NCI-H1092 (cell line): ENCODE results near the gene LTBP4.
"Not testable (repeated sequence)": the region's sequence is repeated elsewhere in the genome, so short reads cannot be mapped to it uniquely, and the experiment has no call there.

Experiments
- DNase-seq: peaks from one replicate; lab custom pipeline; 2025; lab: John Stamatoyannopoulos, UW

The LTBP4 gene

GRCh38 chr19:40611900-40612698 lies 10.9 kb downstream of the LTBP4 start:
- no peak for DNase-seq

GRCh38 chr19:40612831-40613689 lies 11.9 kb downstream of the LTBP4 start:
- DNase-seq, result no peak

GRCh38 chr19:40613690-40614621 lies 12.8 kb downstream of the LTBP4 start:
- peak; percentile 37 for DNase-seq

- DNase-seq, result no peak
Observed at GRCh38 chr19:40614622-40615411, 13.6 kb downstream of the LTBP4 start.

GRCh38 chr19:40616178-40616577 lies 15.0 kb downstream of the LTBP4 start:
- no peak for DNase-seq

- DNase-seq, result no peak
Observed at GRCh38 chr19:40616941-40617340, 15.8 kb downstream of the LTBP4 start.

- DNase-seq, result no peak
Observed at GRCh38 chr19:40617961-40618360, 16.8 kb downstream of the LTBP4 start.

- DNase-seq, result no peak
Observed at GRCh38 chr19:40619333-40620160, 18.4 kb downstream of the LTBP4 start.

GRCh38 chr19:40620161-40620485 lies 19.0 kb downstream of the LTBP4 start:
- DNase-seq, result no peak

GRCh38 chr19:40621283-40621682 lies 20.1 kb downstream of the LTBP4 start:
- no peak for DNase-seq

- no peak for DNase-seq
Observed at GRCh38 chr19:40621966-40622772, 21.0 kb downstream of the LTBP4 start.

GRCh38 chr19:40622773-40623075 lies 21.6 kb downstream of the LTBP4 start:
- no peak for DNase-seq

GRCh38 chr19:40623403-40624251 lies 22.5 kb downstream of the LTBP4 start:
- DNase-seq, result peak; percentile 16

GRCh38 chr19:40624369-40625153 lies 23.4 kb downstream of the LTBP4 start:
- DNase-seq, result not testable (repeated sequence)

GRCh38 chr19:40625406-40626120 lies 24.4 kb downstream of the LTBP4 start:
- DNase-seq, result no peak

GRCh38 chr19:40626918-40627317 lies 25.7 kb downstream of the LTBP4 start:
- DNase-seq, result no peak
